IPS DF 6.9 (cell line): ENCODE data around the gene MARK1.
"Not testable (repeated sequence)": the region's sequence is repeated elsewhere in the genome, so short reads cannot be mapped to it uniquely, and the experiment has no call there.

ENCODE experiments used
- DNase-seq: peaks from one replicate; pipeline ENCODE4 v3.0.0-alpha.2; 2013; ENCODE audit warnings: low read depth, low spot score
- H3K27ac ChIP-seq: one replicate; pipeline ENCODE4 v1.5.1; 2013; ENCODE audit warnings: low read length, control low read depth
- H3K27me3 ChIP-seq: 2 replicates; pipeline ENCODE4 v1.6.1; 2013; ENCODE audit warnings: mild to moderate bottlenecking, low read length; ENCODE audit not compliant: control insufficient read depth, insufficient read depth
- H3K36me3 ChIP-seq: 2 replicates; pipeline ENCODE4 v1.6.1; 2013; ENCODE audit warnings: low read length; ENCODE audit not compliant: control insufficient read depth, insufficient read depth
- H3K4me1 ChIP-seq: 2 replicates; pipeline ENCODE4 v1.6.1; 2013; ENCODE audit warnings: low read length; ENCODE audit not compliant: control insufficient read depth, insufficient read depth
- H3K4me3 ChIP-seq: 2 replicates; pipeline ENCODE4 v1.5.1; 2013; ENCODE audit warnings: mild to moderate bottlenecking, low read length
- H3K9me3 ChIP-seq: 2 replicates; pipeline ENCODE4 v1.6.1; 2013; ENCODE audit warnings: low read length, inconsistent platforms; ENCODE audit not compliant: control insufficient read depth, insufficient read depth
- WGBS: extraction: QIAGEN DNeasy Blood & Tissue Kit; methylation state at CpG from one replicate; pipeline ENCODE4 v1.1.7; 2013; ENCODE audit warnings: mixed read lengths, missing lambda C conversion rate; ENCODE audit not compliant: insufficient read length, insufficient coverage; 5-methylcytosine and 5-hydroxymethylcytosine counted together

The MARK1 gene

GRCh38 chr1:220669005-220669404, 141.1 kb downstream of the MARK1 start:
- WGBS = no CpG with 5 or more reads among the region's 1 CpG
- H3K27me3 ChIP-seq = no peaks in the 10 kb centered on the region
- no peaks in the 10 kb centered on the region for H3K9me3 ChIP-seq
- no peak overlapping the region for H3K27ac ChIP-seq
- H3K4me3 ChIP-seq = no peak overlapping the region
- H3K4me1 ChIP-seq = no peaks in the 10 kb centered on the region
- no peak for DNase-seq
- H3K36me3 ChIP-seq = no peaks in the 10 kb centered on the region

DNA sequence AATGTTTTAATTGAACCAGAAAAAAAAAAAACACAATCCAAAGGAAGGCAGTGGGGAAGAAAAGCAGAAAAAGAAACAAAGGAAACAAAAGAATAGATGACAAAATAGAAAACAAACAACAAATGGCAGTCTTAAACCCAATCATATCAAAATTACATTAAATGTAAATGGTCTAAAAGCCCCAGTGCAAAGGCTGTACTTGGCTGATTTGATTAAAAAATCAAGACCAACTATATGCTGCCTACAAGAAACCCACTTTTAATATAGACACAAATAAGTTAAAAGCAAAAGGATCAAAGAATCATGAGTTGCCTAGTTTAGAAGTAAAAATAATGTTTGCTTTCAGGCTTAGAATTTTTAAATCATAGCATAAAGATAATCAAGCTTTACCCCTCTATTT, 142.4 kb downstream of the MARK1 start:
- H3K4me3 ChIP-seq = no peak overlapping the region
- H3K36me3 ChIP-seq = no peaks in the 10 kb centered on the region
- DNase-seq = no peak
- H3K27me3 ChIP-seq = no peaks in the 10 kb centered on the region
- no peaks in the 10 kb centered on the region for H3K9me3 ChIP-seq
- H3K4me1 ChIP-seq = no peaks in the 10 kb centered on the region
- H3K27ac ChIP-seq = no peak overlapping the region

DNA sequence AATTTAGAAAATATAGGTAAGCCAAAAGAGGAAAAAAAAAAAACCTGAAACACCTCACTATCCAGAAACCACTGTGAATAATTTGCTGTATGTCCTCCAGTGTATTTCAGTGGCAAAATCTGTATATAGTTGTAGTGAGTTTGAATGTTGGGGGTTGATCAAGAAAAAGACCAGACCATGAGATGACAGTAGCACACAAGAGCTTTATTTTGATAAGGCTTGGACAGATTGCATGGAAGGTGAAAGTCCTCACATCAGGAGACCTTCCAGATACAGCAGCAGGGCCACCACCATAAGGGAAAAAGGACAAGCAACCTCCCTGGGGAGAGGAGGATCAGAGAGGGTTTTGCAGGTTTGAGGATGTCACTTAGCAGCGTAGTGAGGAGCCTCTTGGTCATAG, 146.0 kb downstream of the MARK1 start:
- no peaks in the 10 kb centered on the region for H3K4me1 ChIP-seq
- no peaks in the 10 kb centered on the region for H3K27me3 ChIP-seq
- no CpG with 5 or more reads among the region's 1 CpG for WGBS
- no peaks in the 10 kb centered on the region for H3K9me3 ChIP-seq
- no peak overlapping the region for H3K4me3 ChIP-seq
- no peak overlapping the region for H3K27ac ChIP-seq
- H3K36me3 ChIP-seq = no peaks in the 10 kb centered on the region
- no peak for DNase-seq

GRCh38 chr1:220677251-220677650, 149.3 kb downstream of the MARK1 start:
- no peak overlapping the region for H3K27ac ChIP-seq
- H3K9me3 ChIP-seq = no peaks in the 10 kb centered on the region
- WGBS = no CpG with 5 or more reads among the region's 2 CpGs
- H3K36me3 ChIP-seq = no peaks in the 10 kb centered on the region
- no peak for DNase-seq
- H3K4me3 ChIP-seq = no peak overlapping the region
- H3K4me1 ChIP-seq = no peaks in the 10 kb centered on the region
- no peaks in the 10 kb centered on the region for H3K27me3 ChIP-seq

GRCh38 chr1:220680085-220680687, 152.2 kb downstream of the MARK1 start:
- no peak overlapping the region for H3K4me3 ChIP-seq
- H3K9me3 ChIP-seq = no peaks in the 10 kb centered on the region
- H3K36me3 ChIP-seq = no peaks in the 10 kb centered on the region
- no peaks in the 10 kb centered on the region for H3K4me1 ChIP-seq
- H3K27ac ChIP-seq = no peak overlapping the region
- WGBS = no CpG with 5 or more reads among the region's 7 CpGs
- DNase-seq = peak; percentile 47
- no peaks in the 10 kb centered on the region for H3K27me3 ChIP-seq

GRCh38 chr1:220681220-220681880, 153.4 kb downstream of the MARK1 start:
- Histone ChIP-seq H3K4me1 (no peaks in the 10 kb centered on the region), H3K27me3 (no peaks in the 10 kb centered on the region), H3K4me3 (no peak overlapping the region), H3K27ac (no peak overlapping the region), H3K36me3 (no peaks in the 10 kb centered on the region), H3K9me3 (no peaks in the 10 kb centered on the region)
- DNase-seq = no peak
- 100% methylated on average over 1 of the region's 10 CpGs for WGBS

DNA sequence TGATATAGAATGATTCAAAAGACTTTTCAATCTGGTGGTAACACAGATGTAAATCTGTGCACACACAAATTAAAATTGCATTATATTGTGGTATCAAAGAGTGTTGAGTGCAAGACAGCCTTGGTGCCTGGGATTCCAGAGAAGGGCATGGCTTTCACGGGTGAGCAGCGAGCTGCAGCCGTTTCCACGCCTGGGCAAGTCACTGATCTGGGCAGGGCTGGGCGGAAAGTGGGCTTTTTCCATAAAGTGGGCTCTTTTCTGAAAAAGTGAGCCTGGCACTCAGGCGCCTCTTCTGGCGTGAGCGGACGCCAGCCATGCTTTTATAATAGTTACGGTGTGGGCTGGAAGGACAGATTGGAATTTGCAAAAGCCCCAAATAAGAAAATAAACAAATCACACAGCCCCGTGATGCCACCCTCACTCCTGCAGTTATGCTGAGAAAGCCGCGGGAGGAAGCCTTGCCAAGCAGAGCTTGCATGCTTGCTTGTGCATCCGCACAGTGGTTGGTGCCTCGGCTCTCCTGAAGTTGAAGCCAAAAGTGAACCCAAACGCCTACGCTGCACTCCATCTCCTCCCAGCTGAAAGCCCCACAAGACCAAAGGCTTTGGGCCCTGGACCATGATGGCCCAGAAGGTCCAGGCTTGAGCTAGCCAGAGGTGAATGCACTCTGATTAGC, 155.1 kb downstream of the MARK1 start:
- Histone ChIP-seq H3K4me1 (no peaks in the 10 kb centered on the region), H3K27me3 (no peaks in the 10 kb centered on the region), H3K4me3 (no peak overlapping the region), H3K27ac (no peak overlapping the region), H3K9me3 (no peaks in the 10 kb centered on the region), H3K36me3 (no peaks in the 10 kb centered on the region)
- no peak for DNase-seq
- no CpG with 5 or more reads among the region's 17 CpGs for WGBS

DNA sequence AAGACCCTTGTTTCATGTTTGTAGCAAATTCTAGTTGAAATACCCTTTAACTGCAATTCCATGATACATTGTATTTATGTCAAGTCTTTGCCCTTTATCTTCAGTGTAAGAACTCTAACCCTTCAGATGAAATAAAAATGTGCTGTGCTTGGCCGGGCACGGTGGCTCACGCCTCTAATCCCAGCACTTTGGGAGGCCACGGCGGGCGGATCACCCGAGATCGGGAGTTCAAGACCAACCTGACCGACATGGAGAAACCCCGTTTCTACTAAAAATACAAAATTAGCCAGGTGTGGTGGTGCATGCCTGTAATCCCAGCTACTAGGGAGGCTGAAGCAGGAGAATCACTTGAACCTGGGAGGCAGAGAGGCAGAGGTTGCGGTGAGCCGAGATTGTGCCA, 155.8 kb downstream of the MARK1 start:
- WGBS = no CpG with 5 or more reads among the region's 12 CpGs
- not testable (repeated sequence) for H3K9me3 ChIP-seq, H3K27me3 ChIP-seq, H3K36me3 ChIP-seq, H3K4me1 ChIP-seq, H3K4me3 ChIP-seq, H3K27ac ChIP-seq, DNase-seq

- no CpG with 5 or more reads among the region's 4 CpGs for WGBS
- Histone ChIP-seq H3K36me3 (no peaks in the 10 kb centered on the region), H3K27me3 (no peaks in the 10 kb centered on the region), H3K4me1 (no peaks in the 10 kb centered on the region), H3K27ac (no peak overlapping the region), H3K4me3 (no peak overlapping the region), H3K9me3 (no peaks in the 10 kb centered on the region)
- DNase-seq = no peak
Observed at GRCh38 chr1:220684890-220685289, 157.0 kb downstream of the MARK1 start.

DNA sequence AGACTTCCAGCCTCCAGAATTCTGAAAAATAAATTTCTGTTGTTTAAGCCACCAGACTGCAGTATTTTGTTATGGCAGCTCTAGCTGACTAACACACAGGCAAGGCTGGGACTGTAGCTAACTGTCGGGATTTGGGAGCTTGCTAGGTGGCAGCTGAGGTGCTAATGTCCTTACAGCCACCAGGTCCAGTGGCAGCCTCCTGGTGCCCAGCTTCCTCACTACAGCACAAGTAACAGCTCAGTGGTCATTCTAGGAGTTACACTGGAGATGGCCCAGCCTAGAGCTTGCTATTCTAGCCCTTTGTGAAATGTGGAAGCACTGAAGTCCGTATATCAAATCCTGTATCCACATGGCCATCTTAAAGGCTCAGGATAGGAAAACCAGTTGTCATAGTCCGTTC, 157.9 kb downstream of the MARK1 start:
- Histone ChIP-seq H3K9me3 (no peaks in the 10 kb centered on the region), H3K27me3 (no peaks in the 10 kb centered on the region; the same call in 1 of the 2 replicates), H3K27ac (no peak overlapping the region), H3K4me3 (no peak overlapping the region), H3K4me1 (no peaks in the 10 kb centered on the region), H3K36me3 (no peaks in the 10 kb centered on the region)
- DNase-seq = no peak
- no CpG with 5 or more reads among the region's 3 CpGs for WGBS

DNA sequence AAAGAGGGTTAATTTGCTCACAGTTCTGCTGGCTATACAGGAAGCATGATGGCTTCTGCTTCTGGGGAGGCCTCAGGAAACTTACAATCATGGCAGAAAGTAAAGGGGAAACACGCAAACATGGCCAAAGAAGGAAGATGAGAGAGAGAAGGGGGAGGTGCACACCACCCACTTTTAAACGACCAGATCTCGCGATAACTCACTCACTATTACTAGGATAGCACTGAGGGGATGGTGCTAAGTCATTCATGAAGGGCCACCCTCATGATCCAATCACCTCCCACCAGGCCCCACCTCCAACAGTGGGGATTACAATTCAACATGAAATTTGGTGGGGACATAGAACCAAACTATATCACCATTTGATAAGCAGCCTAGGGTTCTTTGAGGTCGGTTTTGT, 159.9 kb downstream of the MARK1 start:
- Histone ChIP-seq H3K9me3 (no peaks in the 10 kb centered on the region), H3K27me3 (peaks cover 5% of the 10 kb centered on the region; the same call in 1 of the 2 replicates), H3K4me3 (no peak overlapping the region), H3K27ac (no peak overlapping the region), H3K4me1 (no peaks in the 10 kb centered on the region), H3K36me3 (no peaks in the 10 kb centered on the region)
- WGBS = no CpG with 5 or more reads among the region's 5 CpGs
- DNase-seq = no peak
